Suprapubic skin (tissue), 3 donors: ENCODE measurements around the gene CNTFR.

Source experiments
- POLR2A ChIP-seq, 2 donors: fragments of 450-650 bp; IDR thresholded peaks; one replicate each; pipeline ENCODE4 v1.6.1; 2017; ENCODE audit warnings: antibody characterized with exemption in 2 of 2, mild to moderate bottlenecking in 2 of 2, moderate library complexity in 2 of 2
- TF ChIP-seq, protein P1 (sequence below), 2 donors: fragments of 200-600 bp in 1 of 2; fragments of 450-650 bp in 1 of 2; sonication (generic) in 1 of 2; IDR thresholded peaks; one replicate each; pipeline ENCODE4 v1.5.1; 2016 to 2019; ENCODE audit warnings: antibody characterized with exemption in 2 of 2, mild to moderate bottlenecking in 1 of 2, moderate library complexity in 1 of 2

GRCh38 chr9:34581318-34581717 is 8.2 kb downstream of the CNTFR start:
- TF ChIP-seq POLR2A (IDR thresholded peaks at IDR 0.05), result no peak
- TF ChIP-seq, protein P1, sequence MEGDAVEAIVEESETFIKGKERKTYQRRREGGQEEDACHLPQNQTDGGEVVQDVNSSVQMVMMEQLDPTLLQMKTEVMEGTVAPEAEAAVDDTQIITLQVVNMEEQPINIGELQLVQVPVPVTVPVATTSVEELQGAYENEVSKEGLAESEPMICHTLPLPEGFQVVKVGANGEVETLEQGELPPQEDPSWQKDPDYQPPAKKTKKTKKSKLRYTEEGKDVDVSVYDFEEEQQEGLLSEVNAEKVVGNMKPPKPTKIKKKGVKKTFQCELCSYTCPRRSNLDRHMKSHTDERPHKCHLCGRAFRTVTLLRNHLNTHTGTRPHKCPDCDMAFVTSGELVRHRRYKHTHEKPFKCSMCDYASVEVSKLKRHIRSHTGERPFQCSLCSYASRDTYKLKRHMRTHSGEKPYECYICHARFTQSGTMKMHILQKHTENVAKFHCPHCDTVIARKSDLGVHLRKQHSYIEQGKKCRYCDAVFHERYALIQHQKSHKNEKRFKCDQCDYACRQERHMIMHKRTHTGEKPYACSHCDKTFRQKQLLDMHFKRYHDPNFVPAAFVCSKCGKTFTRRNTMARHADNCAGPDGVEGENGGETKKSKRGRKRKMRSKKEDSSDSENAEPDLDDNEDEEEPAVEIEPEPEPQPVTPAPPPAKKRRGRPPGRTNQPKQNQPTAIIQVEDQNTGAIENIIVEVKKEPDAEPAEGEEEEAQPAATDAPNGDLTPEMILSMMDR (IDR thresholded peaks at IDR 0.05), result no peak
